ENCODE results near the gene NT5C2. TPM values are rescaled to one million over a fixed set of nuclear protein-coding genes. Genes with fewer than 3 reads are reported as not detected.

The NT5C2 gene
- total and polyA plus RNA-seq, 2 experiments from 2014 or later = 52.6 to 69.0 TPM

GRCh38 chr10:103077491-103078308 is 115.4 kb downstream of the NT5C2 start:
- WGBS, 2 experiments (ENCODE audit: low coverage in 1 of 2, low lambda C conversion rate in 2 of 2, missing lambda C conversion rate in 2 of 2) = 76 to 79% methylated on average over 16 of the region's 16 CpGs
- Histone ChIP-seq H4K20me1 (ENCODE audit: insufficient read depth) (no peaks in the 10 kb centered on the region), H3K9me3 (ENCODE audit: low read depth) (no peaks in the 10 kb centered on the region), H3K4me1 (ENCODE audit: insufficient read depth) (no peaks in the 10 kb centered on the region), H3K79me2 (ENCODE audit: insufficient read depth) (no peaks in the 10 kb centered on the region), H2AFZ (no peak overlapping the region), H3K9me2 (ENCODE audit: insufficient read depth) (no peaks in the 10 kb centered on the region), H3K9ac (no peak overlapping the region), H3K27me3 (replicated peaks; ENCODE audit: insufficient read depth) (no peaks in the 10 kb centered on the region), H3K27ac (no peak overlapping the region), H3K4me2 (ENCODE audit: unreplicated experiment) (no peak overlapping the region), H3F3A (ENCODE audit: insufficient read depth) (no peaks in the 10 kb centered on the region), H3K36me3 (ENCODE audit: low read depth) (no peaks in the 10 kb centered on the region), H3K4me3 (no peak overlapping the region)
- TF ChIP-seq EZH2 (IDR thresholded peaks at IDR 0.05; ENCODE audit: insufficient read depth, poor library complexity, severe bottlenecking) (no peak), EZH2phosphoT487 (IDR thresholded peaks at IDR 0.05; ENCODE audit: insufficient read depth, low read depth) (no peak)
- DNase-seq = no peak
- in situ Hi-C loops (cut with MboI) = no loop called here

GRCh38 chr10:103077020-103077419 is 116.1 kb downstream of the NT5C2 start:
- Histone ChIP-seq H3K4me1 (ENCODE audit: insufficient read depth) (no peaks in the 10 kb centered on the region), H4K20me1 (ENCODE audit: insufficient read depth) (no peaks in the 10 kb centered on the region), H3K9me3 (ENCODE audit: low read depth) (no peaks in the 10 kb centered on the region), H3K9me2 (ENCODE audit: insufficient read depth) (no peaks in the 10 kb centered on the region), H2AFZ (no peak overlapping the region), H3K4me3 (no peak overlapping the region), H3K27ac (no peak overlapping the region), H3K9ac (no peak overlapping the region), H3F3A (ENCODE audit: insufficient read depth) (no peaks in the 10 kb centered on the region), H3K79me2 (ENCODE audit: insufficient read depth) (no peaks in the 10 kb centered on the region), H3K36me3 (ENCODE audit: low read depth) (no peaks in the 10 kb centered on the region), H3K27me3 (replicated peaks; ENCODE audit: insufficient read depth) (no peaks in the 10 kb centered on the region), H3K4me2 (ENCODE audit: unreplicated experiment) (no peak overlapping the region)
- no peak for DNase-seq
- in situ Hi-C loops (cut with MboI) = no loop called here
- TF ChIP-seq EZH2 (IDR thresholded peaks at IDR 0.05; ENCODE audit: insufficient read depth, poor library complexity, severe bottlenecking) = no peak
- TF ChIP-seq EZH2phosphoT487 (IDR thresholded peaks at IDR 0.05; ENCODE audit: insufficient read depth, low read depth) = no peak
- WGBS, 2 experiments (ENCODE audit: low coverage in 1 of 2, low lambda C conversion rate in 2 of 2, missing lambda C conversion rate in 2 of 2) = 94% methylated on average over 21 of the region's 21 CpGs

GRCh38 chr10:103072891-103073290 is 120.2 kb downstream of the NT5C2 start:
- in situ Hi-C loops (cut with MboI) = loop anchor here (25.0 kb wide), 1 partner anchor 336 kb away; the partner anchor contains the start of gene WBP1L

GRCh38 chr10:103072276-103072675 is 120.8 kb downstream of the NT5C2 start:
- TF ChIP-seq EZH2 (IDR thresholded peaks at IDR 0.05; ENCODE audit: insufficient read depth, poor library complexity, severe bottlenecking) (no peak), EZH2phosphoT487 (IDR thresholded peaks at IDR 0.05; ENCODE audit: insufficient read depth, low read depth) (no peak)
- no peak overlapping the region for H3K4me3 ChIP-seq
- no peaks in the 10 kb centered on the region for H3K36me3 ChIP-seq (ENCODE audit: low read depth)
- no peaks in the 10 kb centered on the region for H3K9me3 ChIP-seq (ENCODE audit: low read depth)
- in situ Hi-C loops (cut with MboI) = loop anchor here (25.0 kb wide), 1 partner anchor 335 kb away; the partner anchor contains the start of gene WBP1L
- no peak overlapping the region for H3K4me2 ChIP-seq (ENCODE audit: unreplicated experiment)
- no peaks in the 10 kb centered on the region for H3K9me2 ChIP-seq (ENCODE audit: insufficient read depth)
- no peak overlapping the region for H3K27ac ChIP-seq
- no peak overlapping the region for H2AFZ ChIP-seq
- H3K9ac ChIP-seq = no peak overlapping the region
- H3K4me1 ChIP-seq (ENCODE audit: insufficient read depth) = no peaks in the 10 kb centered on the region
- no peaks in the 10 kb centered on the region for H3F3A ChIP-seq (ENCODE audit: insufficient read depth)
- DNase-seq = no peak
- no peaks in the 10 kb centered on the region for H3K27me3 ChIP-seq (replicated peaks; ENCODE audit: insufficient read depth)
- WGBS, 2 experiments (ENCODE audit: low coverage in 1 of 2, low lambda C conversion rate in 2 of 2, missing lambda C conversion rate in 2 of 2) = 87 to 90% methylated on average over 11 to 22 of the region's 22 CpGs
- H3K79me2 ChIP-seq (ENCODE audit: insufficient read depth) = no peaks in the 10 kb centered on the region
- no peaks in the 10 kb centered on the region for H4K20me1 ChIP-seq (ENCODE audit: insufficient read depth)

More at GRCh38 chr10:103072891-103073290, 120.2 kb downstream of the NT5C2 start:
- no peaks in the 10 kb centered on the region for H4K20me1 ChIP-seq (ENCODE audit: insufficient read depth)
- H3F3A ChIP-seq (ENCODE audit: insufficient read depth) = no peaks in the 10 kb centered on the region
- H3K27ac ChIP-seq = no peak overlapping the region
- H3K36me3 ChIP-seq (ENCODE audit: low read depth) = no peaks in the 10 kb centered on the region
- H3K4me1 ChIP-seq (ENCODE audit: insufficient read depth) = no peaks in the 10 kb centered on the region
- no peak overlapping the region for H2AFZ ChIP-seq
- H3K79me2 ChIP-seq (ENCODE audit: insufficient read depth) = no peaks in the 10 kb centered on the region
- no peak for DNase-seq
- H3K9ac ChIP-seq = no peak overlapping the region
- no peak overlapping the region for H3K4me3 ChIP-seq
- no peak overlapping the region for H3K4me2 ChIP-seq (ENCODE audit: unreplicated experiment)
- no peaks in the 10 kb centered on the region for H3K9me2 ChIP-seq (ENCODE audit: insufficient read depth)
- 96% methylated on average over 8 of the region's 8 CpGs for WGBS, 2 experiments (ENCODE audit: low coverage in 1 of 2, low lambda C conversion rate in 2 of 2, missing lambda C conversion rate in 2 of 2)
- no peaks in the 10 kb centered on the region for H3K9me3 ChIP-seq (ENCODE audit: low read depth)
- H3K27me3 ChIP-seq (replicated peaks; ENCODE audit: insufficient read depth) = no peaks in the 10 kb centered on the region
- no peak for TF ChIP-seq EZH2phosphoT487 (IDR thresholded peaks at IDR 0.05; ENCODE audit: insufficient read depth, low read depth)
- no peak for TF ChIP-seq EZH2 (IDR thresholded peaks at IDR 0.05; ENCODE audit: insufficient read depth, poor library complexity, severe bottlenecking)

Measured in GM23248 (cell line).